ENCODE data around the gene FTSJ3.

Gene FTSJ3

DNA sequence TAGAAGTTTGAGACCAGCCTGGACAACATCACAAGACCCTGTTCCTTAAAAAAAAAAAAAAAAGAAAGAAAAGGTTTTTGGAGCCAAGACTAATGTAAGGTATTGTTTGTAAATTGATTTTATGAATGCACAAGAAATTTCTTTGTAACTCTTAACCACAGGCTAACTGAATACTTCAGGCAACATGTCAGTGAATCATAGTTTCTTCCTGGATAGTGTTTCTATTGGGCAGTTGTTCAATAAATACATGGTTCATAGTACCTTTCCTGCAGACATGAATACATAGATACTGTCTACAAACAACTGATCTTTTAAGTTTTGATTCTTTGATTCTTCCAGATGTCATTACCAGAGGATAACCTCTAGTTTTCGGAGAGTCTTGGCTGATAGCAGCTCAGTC, 41.9 kb downstream of the FTSJ3 start:
- peak; percentile 64 for DNase-seq (ENCODE audit: low spot score)

DNA sequence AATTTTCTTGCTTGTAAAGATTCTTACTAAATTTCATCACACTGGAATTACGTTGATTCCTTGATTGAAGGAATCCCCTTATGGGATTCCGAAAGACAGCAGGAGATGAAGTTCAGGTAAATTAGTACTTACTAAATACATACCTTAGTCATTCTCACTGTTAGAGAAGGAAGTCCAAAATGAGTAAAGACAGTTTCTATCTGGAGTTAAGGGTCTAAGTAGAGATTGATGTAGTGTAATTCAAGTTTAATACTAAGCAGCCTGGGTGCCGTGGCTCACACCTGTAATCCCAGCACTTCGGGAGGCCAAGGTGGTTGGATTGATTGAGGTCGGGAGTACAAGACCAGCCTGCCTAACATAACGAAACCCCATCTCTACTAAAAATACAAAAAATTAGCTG, 43.9 kb downstream of the FTSJ3 start:
- DNase-seq (ENCODE audit: low spot score), result no peak

DNA sequence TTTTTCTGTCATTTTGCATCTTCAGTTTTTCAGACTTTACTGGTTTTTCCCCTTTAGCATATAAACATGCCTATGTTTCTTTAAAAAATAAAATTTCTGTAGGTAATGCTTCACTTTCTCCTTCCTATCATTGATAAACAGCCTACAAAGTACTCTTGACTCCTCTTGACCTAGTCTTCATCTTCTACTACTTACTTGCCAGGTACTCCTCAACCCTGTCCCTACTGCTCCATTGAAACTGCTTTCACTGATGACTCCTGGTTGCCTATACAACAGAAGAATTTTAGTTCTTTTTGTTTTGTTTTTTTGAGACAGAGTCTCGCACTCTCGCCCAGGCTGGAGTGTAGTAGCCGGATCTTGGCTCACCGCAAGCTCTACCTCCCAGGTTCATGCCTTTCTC, 46.5 kb downstream of the FTSJ3 start:
- no peak for DNase-seq (ENCODE audit: low spot score)

DNA sequence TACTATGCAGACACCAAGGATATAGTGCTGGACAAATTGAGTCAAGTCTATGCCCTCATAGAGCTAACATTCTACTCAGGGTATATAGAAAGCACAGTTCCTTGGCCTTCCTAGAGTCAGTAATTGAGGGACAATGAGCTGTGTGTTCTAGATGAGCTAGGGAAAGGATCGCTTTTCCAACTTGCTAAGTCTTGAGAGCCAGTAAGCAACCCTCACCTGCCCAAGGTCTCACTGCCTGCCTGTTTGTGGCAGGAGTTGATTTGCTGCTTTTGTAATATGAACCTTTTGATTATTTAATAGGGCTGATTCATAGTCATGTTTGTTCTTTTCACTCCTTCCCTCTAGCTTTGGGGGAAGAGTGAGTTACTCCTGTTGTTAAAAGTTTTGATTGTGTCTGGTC, 47.0 kb downstream of the FTSJ3 start:
- no peak for DNase-seq (ENCODE audit: low spot score)

DNA sequence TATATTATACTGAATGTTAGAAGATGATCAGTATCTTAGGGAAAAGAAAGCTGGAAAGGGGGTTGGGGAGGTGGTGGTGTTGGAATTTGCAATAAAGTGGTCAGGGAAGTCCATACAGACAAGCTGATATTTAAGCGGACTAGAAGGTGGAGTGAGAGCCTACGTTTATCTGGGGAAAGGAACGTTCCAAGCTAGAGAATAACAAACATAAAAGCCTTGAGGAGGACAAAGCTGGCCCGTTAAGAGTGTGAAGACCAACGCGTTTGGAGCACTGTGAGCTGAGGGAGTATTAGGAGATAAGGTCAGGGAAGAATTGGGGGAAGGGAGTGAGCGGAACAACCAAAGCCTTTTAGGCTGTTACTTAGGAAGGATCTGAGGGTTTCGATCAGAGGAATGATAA, 52.0 kb downstream of the FTSJ3 start:
- no peak for DNase-seq (ENCODE audit: low spot score)

DNA sequence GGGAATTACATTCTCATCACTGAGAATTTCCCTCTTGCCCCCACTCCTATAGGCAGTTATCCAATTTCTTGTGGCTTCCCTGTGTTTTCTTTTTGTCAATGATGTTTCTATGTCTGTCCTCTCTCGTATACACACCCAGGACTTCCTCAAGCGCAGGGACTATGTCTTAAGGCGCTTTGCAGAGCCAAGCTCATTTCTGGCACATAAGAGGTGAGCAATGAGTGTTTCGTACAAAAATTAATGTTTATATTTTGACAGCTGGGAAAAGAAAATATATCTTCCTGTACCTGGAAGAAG, 52.5 kb downstream of the FTSJ3 start:
- peak; percentile 10 for DNase-seq (ENCODE audit: low spot score)

DNA sequence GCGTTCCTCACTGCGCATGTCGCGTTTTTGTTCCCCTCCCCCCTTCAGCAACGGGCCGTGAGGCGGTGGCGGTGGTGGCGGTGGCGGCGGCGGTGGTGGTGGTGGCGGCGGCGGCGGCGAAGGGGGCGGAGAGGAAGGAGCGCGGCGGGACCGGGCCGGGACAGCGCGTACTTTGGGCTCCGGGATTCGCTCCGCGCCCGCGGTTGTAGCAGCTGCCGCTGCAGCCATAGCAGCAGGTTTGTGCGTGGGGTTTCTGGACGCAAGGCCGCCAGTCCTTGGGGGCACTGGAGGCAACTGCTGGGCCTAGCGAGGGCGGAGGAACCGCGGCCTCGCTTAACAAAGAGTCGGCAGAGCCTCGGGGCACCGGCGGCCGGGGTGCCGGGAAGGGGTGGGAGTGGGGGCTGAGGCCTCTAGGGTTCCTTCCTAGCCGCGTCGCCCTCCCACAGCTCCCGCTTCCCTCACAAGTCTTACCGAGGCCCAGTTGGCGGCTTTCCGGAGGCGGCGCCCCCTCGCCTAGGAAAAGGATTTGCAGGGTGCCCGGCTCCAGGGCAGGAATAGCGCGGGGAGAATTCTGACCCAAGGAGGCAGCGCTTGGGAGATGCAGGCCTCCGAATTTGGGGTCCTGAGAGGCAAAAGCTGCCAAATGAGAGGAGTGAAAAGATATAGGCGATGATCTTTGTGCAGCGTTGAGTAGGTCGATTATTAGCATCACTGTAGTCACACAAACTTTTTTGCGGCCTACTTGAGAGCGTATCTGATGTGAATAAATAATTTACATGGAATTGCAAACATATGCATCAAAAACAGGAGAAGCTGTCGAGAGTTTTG, 53.1 kb downstream of the FTSJ3 start, which contains the start of gene DDX42:
Gene DDX42 (plus strand): TSS at position 30 of the 828 bp plus-strand sequence. CDS start 12,880 bp downstream, outside the sequence.
- peak; percentile 64 for DNase-seq (ENCODE audit: low spot score)

DNA sequence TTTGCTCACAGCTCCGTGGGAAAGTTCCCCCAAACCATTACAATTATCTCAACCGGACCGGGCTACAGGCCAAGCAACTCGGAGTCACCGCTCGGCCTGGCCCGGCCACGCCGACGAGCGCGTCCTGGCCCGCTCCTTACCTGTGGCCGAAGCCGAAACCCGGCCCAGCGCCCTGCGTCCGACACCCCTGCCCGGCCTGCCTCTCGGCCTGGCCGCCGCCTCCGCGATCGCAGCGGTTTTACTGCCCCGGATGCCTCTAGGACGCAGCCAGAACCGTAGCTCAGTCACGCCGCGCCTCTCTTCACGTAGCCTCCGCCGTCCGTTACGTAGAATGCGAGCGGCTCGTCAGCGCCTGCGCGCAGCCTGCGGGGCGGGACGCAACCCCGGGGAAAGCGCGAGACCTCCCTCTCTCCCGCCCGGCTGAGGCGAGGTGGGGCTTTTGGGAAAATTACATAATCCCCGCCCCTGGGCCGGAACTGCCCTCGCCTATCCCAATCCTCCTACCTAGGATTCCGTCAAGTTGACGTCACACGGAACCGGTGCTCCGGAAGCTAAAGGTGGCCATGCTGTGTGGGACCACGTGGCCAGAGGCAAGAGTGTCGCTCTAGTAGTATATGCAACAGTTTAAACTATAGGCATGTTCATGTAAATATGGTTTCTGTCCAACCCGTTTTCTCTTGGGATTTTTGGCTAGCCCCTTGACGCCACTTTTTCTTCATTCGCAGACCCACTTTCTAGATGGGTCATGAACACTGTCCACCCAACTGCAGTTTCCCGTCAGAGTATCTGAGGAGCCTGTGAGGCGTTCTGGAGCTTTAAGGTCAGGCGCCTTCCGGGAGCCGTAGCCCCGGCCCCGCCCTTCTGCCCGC, 54.0 kb downstream of the FTSJ3 start, which contains the start of gene CCDC47:
Gene CCDC47 (minus strand): TSS at position 326 of the 869 bp plus-strand sequence. CDS start 7,422 bp downstream, outside the sequence.
- peak; percentile 99 for DNase-seq (ENCODE audit: low spot score)

DNA sequence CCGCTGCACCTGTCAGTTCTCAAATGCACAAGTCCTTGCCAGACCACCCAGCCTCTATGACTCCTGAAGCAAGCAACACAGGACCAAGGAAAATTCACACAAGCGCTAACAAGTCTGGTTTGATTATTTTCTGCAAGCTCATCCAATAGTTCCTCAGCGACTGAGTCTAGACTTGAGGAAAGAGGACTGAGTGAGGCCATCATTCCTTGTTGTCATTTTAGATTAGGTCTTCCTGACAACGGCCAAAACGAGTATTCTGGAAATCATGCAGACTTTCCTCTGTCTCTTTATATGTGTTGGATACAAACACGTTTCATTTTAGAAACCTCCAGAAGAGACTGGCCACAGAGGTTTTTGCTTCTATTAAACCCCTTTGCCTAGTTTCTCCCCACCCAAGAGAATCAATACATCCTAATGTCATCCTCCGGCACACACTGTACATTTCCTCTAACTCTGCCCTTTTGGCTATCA, 54.6 kb downstream of the FTSJ3 start:
- DNase-seq (ENCODE audit: low spot score), result peak; percentile 23

Measured in GM03348 (cell line).